Esophagus muscularis mucosa (tissue), 4 donors: ENCODE results near the gene CALD1. TPM values are rescaled to one million over a fixed set of nuclear protein-coding genes. Genes with fewer than 3 reads are reported as not detected.

Experiments used
- DNase-seq: peaks from one replicate; pipeline ENCODE4 v3.0.0-alpha.2; 2017; ENCODE audit errors: extremely low spot score
- H3K27ac ChIP-seq, 4 donors: fragments of 200-600 bp; sonication (generic); replicated peaks in 1 of 4; 1 replicate in 3 of 4; 2 replicates in 1 of 4; pipeline ENCODE4 v1.5.1; 2016 to 2019; ENCODE audit warnings: mild to moderate bottlenecking in 1 of 4
- H3K27me3 ChIP-seq, 4 donors: fragments of 200-600 bp; sonication (generic); one replicate each; pipeline versions ENCODE4 v1.5.1 to v1.6.0; 2016 to 2019
- H3K36me3 ChIP-seq, 4 donors: fragments of 200-600 bp; sonication (generic); one replicate each; pipeline ENCODE4 v1.5.1; 2016 to 2019
- H3K4me1 ChIP-seq, 4 donors: fragments of 200-600 bp; sonication (generic); one replicate each; pipeline ENCODE4 v1.5.1; 2016 to 2019
- H3K4me3 ChIP-seq, 4 donors: fragments of 200-600 bp; sonication (generic); 1 replicate in 2 of 4; 2 replicates in 2 of 4; pipeline ENCODE4 v1.5.1; 2016 to 2019; ENCODE audit warnings: mild to moderate bottlenecking in 4 of 4, moderate library complexity in 1 of 4
- H3K9me3 ChIP-seq, 4 donors: fragments of 200-600 bp; sonication (generic); 1 replicate in 3 of 4; 2 replicates in 1 of 4; pipeline ENCODE4 v1.5.1; 2016 to 2019
- CTCF ChIP-seq, 3 experiments: fragments of 200-600 bp in 2 of 3; fragments of 450-650 bp in 1 of 3; sonication (generic) in 2 of 3; IDR thresholded peaks; one replicate each; pipeline ENCODE4 v1.5.1; 2017 to 2019; ENCODE audit warnings: antibody characterized with exemption in 3 of 3, mild to moderate bottlenecking in 2 of 3, moderate library complexity in 1 of 3
- EP300 ChIP-seq: sonication (generic); formaldehyde crosslinking; IDR thresholded peaks from one replicate; pipeline ENCODE4 v1.6.1; 2017; ENCODE audit warnings: antibody characterized with exemption
- POLR2A ChIP-seq: fragments of 450-650 bp; IDR thresholded peaks from one replicate; pipeline ENCODE4 v1.6.1; 2017; ENCODE audit warnings: antibody characterized with exemption, moderate library complexity, mild to moderate bottlenecking, low read depth
- POLR2AphosphoS5 ChIP-seq, 2 donors: sonication (generic); formaldehyde crosslinking; IDR thresholded peaks; one replicate each; pipeline ENCODE4 v1.6.1; 2017; ENCODE audit warnings: antibody characterized with exemption in 2 of 2
- WGBS: methylation state at CpG from one replicate; pipeline ENCODE4 v1.1.5; 2018; 5-methylcytosine and 5-hydroxymethylcytosine counted together
- intact Hi-C: fragments of 100-400 bp; cut with DNase I; formaldehyde crosslinking; loops from one replicate; pipeline ENCODE4 v1.15.1; 2023
- total RNA-seq, 4 donors: library from RNA; depleted of rRNA; stranded (reverse); fragments of >200 nt; gene quantifications; one replicate each; pipeline versions ENCODE4 v1.1.0 to v1.2.1, GENCODE V29; 2016

Gene CALD1
- total RNA-seq, 4 donors from 2014 or later, result 2,057 to 3,140 (median 2,687) TPM

DNA sequence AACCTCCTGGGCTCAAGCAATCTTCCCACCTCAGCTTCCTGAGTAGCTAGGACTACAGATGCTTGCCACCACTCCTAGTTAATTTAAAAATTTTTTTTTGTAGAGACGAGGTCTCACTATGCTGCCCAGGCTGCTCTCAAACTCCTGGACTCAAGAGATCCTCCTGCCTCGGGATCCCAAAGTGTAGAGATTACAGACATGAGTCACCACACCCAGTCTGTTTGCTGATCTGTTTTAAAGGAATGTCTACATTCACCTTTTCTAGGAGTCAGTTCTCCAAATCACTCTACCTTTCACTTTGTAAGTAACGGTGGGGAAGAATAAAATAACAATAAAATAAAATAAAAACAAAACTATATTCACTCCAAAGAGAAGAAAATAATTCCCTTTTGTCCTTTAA is 120.3 kb downstream of the CALD1 start:
- DNase-seq, result peak; percentile 57
- peak overlapping the region; percentile 62 to 89 (median 76) for H3K27ac ChIP-seq
- intact Hi-C loops, result no loop called here
- H3K27me3 ChIP-seq, result no peaks in the 10 kb centered on the region
- no peak overlapping the region for H3K4me3 ChIP-seq
- H3K9me3 ChIP-seq, result peaks cover 0 to 12% (median 9%) of the 10 kb centered on the region in 4 donors
- no peak for TF ChIP-seq CTCF (IDR thresholded peaks at IDR 0.05)
- TF ChIP-seq POLR2AphosphoS5 (IDR thresholded peaks at IDR 0.05), result no peak
- TF ChIP-seq EP300, result no peak
- no peak for TF ChIP-seq POLR2A
- peaks cover 0 to 14% (median 9%) of the 10 kb centered on the region in 4 donors for H3K36me3 ChIP-seq
- H3K4me1 ChIP-seq, result peaks cover 64 to 79% (median 75%) of the 10 kb centered on the region in 4 donors
- 42% methylated on average over 3 of the region's 3 CpGs for WGBS

- Histone ChIP-seq H3K4me3 (no peak overlapping the region), H3K27me3 (no peaks in the 10 kb centered on the region), H3K9me3 (peaks cover 0 to 12% (median 9%) of the 10 kb centered on the region in 4 donors), H3K27ac (peak overlapping the region; percentile 62 to 89 (median 76)), H3K4me1 (peaks cover 69 to 81% (median 81%) of the 10 kb centered on the region in 4 donors), H3K36me3 (peaks cover 0 to 14% (median 9%) of the 10 kb centered on the region in 4 donors)
- 75% methylated on average over 9 of the region's 9 CpGs for WGBS
- TF ChIP-seq POLR2AphosphoS5 (IDR thresholded peaks at IDR 0.05) (no peak), CTCF (IDR thresholded peaks at IDR 0.05) (no peak), POLR2A (no peak), EP300 (no peak)
- intact Hi-C loops, result no loop called here
- peak; percentile 53 for DNase-seq
Measured at GRCh38 chr7:134900166-134900982, 120.9 kb downstream of the CALD1 start.

DNA sequence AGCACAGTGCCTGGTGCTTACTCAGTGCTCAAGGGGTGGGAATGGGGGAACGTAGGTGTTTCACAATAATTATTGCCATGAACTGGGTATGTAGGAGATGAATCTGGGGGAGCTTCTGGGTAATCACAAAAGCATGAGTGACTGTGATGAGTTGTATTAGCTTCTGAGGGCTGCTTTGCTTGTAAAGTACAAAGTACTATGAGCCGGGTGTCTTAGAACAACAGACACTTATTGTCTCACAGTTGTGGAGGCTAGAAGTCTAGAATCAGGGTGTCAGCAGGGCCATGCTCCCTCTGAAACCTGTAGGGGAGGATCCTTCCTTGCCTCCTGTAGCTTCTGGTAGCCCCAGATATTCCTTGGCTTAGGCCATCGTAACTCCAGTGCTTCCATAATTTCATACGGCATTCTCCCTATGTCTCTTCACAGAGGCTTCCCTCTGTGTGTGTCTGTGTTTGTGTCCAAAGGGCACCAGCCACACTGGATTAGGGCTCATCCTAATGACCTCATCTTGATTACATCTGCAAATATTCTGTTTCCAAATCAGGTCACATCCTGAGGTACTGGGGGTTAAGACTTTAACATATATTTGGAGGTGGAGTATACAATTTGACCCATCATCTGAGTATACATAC is 122.1 kb downstream of the CALD1 start:
- Histone ChIP-seq H3K27me3 (no peaks in the 10 kb centered on the region), H3K36me3 (peaks cover 0 to 13% (median 5%) of the 10 kb centered on the region in 4 donors), H3K4me1 (peaks cover 78 to 93% (median 92%) of the 10 kb centered on the region in 4 donors), H3K27ac (peak overlapping the region; percentile 62 to 89 (median 76)), H3K4me3 (no peak overlapping the region), H3K9me3 (peaks cover 0 to 2% (median 0%) of the 10 kb centered on the region in 4 donors)
- DNase-seq, result peak; percentile 78
- intact Hi-C loops, result no loop called here
- WGBS, result 68% methylated on average over 4 of the region's 4 CpGs
- TF ChIP-seq CTCF (IDR thresholded peaks at IDR 0.05), result no peak
- no peak for TF ChIP-seq EP300
- no peak for TF ChIP-seq POLR2AphosphoS5 (IDR thresholded peaks at IDR 0.05)
- no peak for TF ChIP-seq POLR2A

DNA sequence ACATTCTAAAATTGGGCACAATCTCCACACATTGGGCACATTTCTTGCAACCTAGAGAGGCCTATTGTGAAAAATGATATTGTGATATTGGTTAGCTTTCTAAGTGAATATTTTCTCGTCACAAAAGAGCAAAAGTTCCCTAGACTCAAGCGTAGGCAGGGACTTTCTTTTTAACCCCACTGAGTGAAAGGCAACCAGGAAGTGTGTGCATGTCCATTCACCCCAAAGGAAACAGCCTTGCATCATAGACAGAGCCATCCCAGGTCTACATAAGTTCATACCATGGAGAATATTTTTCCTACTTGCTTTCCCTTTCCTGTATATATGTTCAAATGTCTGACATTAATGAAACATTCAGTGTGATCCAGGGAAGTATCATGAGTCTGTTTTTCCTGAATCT is 122.6 kb downstream of the CALD1 start:
- 87% methylated on average over 2 of the region's 2 CpGs for WGBS
- TF ChIP-seq POLR2AphosphoS5 (IDR thresholded peaks at IDR 0.05), result no peak
- no peak for TF ChIP-seq POLR2A
- TF ChIP-seq CTCF (IDR thresholded peaks at IDR 0.05), result no peak
- TF ChIP-seq EP300, result no peak
- intact Hi-C loops, result no loop called here
- Histone ChIP-seq H3K27ac (peak overlapping the region; percentile 62 to 89 (median 76)), H3K4me3 (no peak overlapping the region), H3K4me1 (peaks cover 78 to 98% (median 98%) of the 10 kb centered on the region in 4 donors), H3K9me3 (no peaks in the 10 kb centered on the region), H3K27me3 (no peaks in the 10 kb centered on the region), H3K36me3 (peaks cover 0 to 13% (median 5%) of the 10 kb centered on the region in 4 donors)
- peak; percentile 31 for DNase-seq
